SIG-M5 treated with dmso at 0.1 percent for 504 hours (cell line): Measurements from ENCODE around the gene SLC4A5.

Experiments used
- DNase-seq: peaks from one replicate; lab custom pipeline; 2025; ENCODE audit not compliant: unreplicated experiment; lab: John Stamatoyannopoulos, UW

SLC4A5 gene

GRCh38 chr2:74174909-74175308 is 168.3 kb downstream of the SLC4A5 start:
- no peak for DNase-seq

GRCh38 chr2:74168739-74169138 is 174.5 kb downstream of the SLC4A5 start:
- no peak for DNase-seq
